A204.1 (cell line): Measurements from ENCODE around the gene FAM43A.

Source experiments
- FAIRE-seq: peaks from 2 replicates; lab custom pipeline; 2012; peaks lifted over from hg19 to GRCh38; lab: Jason Lieb, UNC

The FAM43A gene

GRCh38 chr3:194711286-194711685 is 25.6 kb downstream of the FAM43A start:
- FAIRE-seq, result no peak

GRCh38 chr3:194711913-194712312 is 26.2 kb downstream of the FAM43A start:
- no peak for FAIRE-seq

- FAIRE-seq, result peak; percentile 72
Observed at GRCh38 chr3:194713299-194714136, 27.8 kb downstream of the FAM43A start.

DNA sequence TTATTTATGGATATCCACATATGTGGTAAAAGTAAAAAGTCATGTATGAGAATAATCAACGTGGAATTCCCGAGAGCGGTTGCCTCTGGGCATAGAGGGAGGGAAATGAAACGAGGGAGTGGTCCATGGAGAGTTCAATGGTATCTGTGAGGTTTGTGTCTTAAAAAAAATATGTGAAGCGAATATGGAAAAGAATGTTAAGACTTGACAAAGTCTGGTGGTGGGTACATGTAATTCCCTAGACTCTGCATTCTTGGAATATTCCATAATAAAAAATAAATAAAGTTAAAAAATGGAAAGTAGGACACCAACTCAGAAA is 28.4 kb downstream of the FAM43A start:
- FAIRE-seq, result no peak

DNA sequence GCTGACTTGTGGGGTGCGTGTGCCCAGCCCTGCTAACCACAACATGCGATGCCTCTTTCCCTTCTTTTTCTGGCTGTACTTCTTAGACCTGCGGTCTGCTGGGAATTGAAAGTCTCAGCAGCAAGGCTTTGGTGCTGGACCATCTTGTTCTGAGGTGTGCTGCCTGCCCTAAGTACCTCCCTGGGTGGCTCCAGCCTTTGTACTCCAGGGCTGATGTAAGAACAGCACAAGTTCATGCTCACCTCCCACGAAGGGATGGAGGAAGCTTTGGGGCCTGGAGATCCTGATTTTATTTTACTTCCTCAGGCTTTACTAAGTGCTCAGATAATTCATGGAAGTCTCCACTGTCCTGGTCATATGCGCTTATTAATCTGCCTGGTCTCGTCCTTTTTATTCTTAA is 28.9 kb downstream of the FAM43A start:
- FAIRE-seq, result no peak

- no peak for FAIRE-seq
Observed at GRCh38 chr3:194715022-194715800, 29.5 kb downstream of the FAM43A start.

DNA sequence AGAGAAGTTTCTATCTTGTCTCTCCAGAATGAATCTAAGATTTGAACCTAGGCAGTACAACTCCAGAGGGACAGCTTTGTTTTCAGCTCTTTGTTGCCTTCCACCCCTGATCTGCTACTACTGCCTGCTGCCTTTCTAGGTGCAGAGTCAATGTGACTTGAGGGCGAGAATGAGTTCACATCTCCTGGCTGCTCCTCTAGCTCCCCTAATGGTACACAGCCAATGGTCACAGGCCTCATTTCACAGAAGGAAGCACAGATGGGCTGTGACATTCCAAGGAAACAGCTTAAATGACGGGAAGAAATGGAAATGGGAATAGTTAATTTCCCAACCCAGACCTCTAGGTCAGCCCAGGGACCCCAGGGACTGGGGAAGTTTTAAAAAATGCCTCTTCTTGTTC is 32.4 kb downstream of the FAM43A start:
- no peak for FAIRE-seq

GRCh38 chr3:194720048-194720447 is 34.4 kb downstream of the FAM43A start:
- FAIRE-seq, result no peak

- FAIRE-seq, result no peak
Observed at GRCh38 chr3:194723846-194724618, 38.3 kb downstream of the FAM43A start.

GRCh38 chr3:194725346-194725745 is 39.7 kb downstream of the FAM43A start:
- no peak for FAIRE-seq

- FAIRE-seq, result no peak
Observed at GRCh38 chr3:194727435-194728128, 41.9 kb downstream of the FAM43A start.

- no peak for FAIRE-seq
Observed at GRCh38 chr3:194728986-194729385, 43.3 kb downstream of the FAM43A start.

DNA sequence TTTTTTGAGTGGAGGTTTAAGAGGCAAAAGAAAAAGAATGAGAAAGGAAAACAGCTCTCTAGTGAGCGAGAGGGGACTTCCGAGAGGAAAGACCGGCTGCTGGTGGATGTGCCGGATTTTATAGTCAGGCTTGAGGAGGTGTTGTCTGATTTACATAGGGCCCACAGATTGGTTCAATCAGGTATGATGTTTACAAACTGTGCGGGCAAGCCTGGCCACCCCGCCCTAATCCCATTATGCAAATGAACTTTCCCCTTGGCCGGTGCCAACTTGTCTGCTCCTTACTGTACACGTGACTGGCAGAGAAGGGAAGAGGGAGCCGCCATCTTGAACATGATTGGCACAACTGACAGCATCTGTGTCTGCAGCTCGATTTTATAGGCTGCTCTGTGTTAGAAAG is 44.7 kb downstream of the FAM43A start:
- no peak for FAIRE-seq

- no peak for FAIRE-seq
Observed at GRCh38 chr3:194731506-194732073, 45.9 kb downstream of the FAM43A start.

GRCh38 chr3:194732617-194733016 is 46.9 kb downstream of the FAM43A start:
- no peak for FAIRE-seq

DNA sequence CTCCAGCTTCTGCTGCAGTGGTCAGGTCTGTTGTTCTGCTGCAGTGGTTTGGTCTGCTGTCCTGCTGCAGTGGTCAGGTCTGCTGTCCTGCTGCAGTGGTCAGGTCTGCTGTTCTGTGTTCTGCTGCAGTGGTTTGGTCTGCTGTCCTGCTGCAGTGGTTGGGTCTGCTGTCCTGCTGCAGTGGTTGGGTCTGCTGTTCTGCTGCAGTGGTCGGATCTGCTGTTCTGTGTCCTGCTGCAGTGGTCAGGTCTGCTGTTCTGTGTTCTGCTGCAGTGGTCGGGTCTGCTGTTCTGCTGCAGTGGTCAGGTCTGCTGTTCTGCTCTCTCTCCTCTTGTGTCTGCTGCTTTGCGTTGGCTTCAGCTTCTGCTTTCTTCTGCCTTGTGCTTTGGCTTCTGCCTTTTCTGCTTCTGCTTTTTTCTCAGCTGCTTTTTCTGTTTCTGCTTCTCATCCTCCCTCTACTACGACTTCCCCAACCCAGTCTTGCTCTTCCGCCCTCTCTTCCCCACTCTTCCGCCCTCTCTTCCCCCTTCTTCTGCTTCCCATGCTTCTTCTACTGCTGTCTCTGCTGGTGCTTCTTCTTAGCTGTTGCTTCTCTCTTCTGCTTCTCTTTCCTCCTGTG is 50.7 kb downstream of the FAM43A start:
- FAIRE-seq, result no peak

DNA sequence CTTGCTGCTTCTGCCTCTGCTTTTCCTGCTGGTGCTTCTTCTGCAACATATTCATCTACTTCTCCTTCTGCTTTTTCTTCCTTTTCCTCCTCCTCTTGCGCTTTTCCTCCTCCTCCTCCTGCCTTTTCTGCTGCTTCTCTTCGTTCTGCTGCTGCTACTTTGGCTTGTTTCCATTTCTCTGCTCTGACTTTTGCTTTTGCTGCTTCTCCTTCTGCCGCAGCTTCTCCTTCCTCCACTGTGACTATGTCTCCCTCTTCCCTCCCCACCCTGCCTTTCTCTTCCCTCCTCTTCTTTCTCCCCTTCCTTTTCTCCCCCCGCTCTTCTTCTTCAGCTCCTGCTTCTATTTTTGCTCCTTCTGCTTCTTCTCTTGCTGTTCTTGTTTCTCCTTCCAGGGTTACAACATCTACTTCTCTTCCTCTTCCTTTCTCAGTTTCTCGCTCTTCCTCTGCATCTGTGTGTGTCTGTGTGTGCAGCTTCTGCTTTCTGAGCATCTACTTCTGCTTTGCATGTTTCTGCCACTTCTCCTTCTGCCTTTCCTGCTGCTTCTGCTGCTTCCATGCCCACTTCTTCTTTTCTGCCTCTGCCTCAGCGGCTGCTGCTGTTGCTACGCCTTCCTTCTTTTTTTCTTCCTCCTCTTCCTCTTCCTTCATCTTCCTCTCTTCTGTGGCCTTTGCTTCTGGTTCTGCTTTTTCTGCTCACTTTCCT is 51.4 kb downstream of the FAM43A start:
- no peak for FAIRE-seq
